CD4-positive, alpha-beta T cell treated with Interleukin-1 beta for 1 hour (primary cell): Measurements from ENCODE around the gene TAPBPL.
A peak's percentile ranks its signal among the peaks of the same experiment; 100 is the strongest.
"Not testable (repeated sequence)": the region's sequence is repeated elsewhere in the genome, so short reads cannot be mapped to it uniquely, and the experiment has no call there.

Experiments used
- DNase-seq, 2 donors: peaks; one replicate each; pipeline ENCODE4 v3.0.0-alpha.2; 2020 to 2022

Gene TAPBPL, protein sequence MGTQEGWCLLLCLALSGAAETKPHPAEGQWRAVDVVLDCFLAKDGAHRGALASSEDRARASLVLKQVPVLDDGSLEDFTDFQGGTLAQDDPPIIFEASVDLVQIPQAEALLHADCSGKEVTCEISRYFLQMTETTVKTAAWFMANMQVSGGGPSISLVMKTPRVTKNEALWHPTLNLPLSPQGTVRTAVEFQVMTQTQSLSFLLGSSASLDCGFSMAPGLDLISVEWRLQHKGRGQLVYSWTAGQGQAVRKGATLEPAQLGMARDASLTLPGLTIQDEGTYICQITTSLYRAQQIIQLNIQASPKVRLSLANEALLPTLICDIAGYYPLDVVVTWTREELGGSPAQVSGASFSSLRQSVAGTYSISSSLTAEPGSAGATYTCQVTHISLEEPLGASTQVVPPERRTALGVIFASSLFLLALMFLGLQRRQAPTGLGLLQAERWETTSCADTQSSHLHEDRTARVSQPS

DNA sequence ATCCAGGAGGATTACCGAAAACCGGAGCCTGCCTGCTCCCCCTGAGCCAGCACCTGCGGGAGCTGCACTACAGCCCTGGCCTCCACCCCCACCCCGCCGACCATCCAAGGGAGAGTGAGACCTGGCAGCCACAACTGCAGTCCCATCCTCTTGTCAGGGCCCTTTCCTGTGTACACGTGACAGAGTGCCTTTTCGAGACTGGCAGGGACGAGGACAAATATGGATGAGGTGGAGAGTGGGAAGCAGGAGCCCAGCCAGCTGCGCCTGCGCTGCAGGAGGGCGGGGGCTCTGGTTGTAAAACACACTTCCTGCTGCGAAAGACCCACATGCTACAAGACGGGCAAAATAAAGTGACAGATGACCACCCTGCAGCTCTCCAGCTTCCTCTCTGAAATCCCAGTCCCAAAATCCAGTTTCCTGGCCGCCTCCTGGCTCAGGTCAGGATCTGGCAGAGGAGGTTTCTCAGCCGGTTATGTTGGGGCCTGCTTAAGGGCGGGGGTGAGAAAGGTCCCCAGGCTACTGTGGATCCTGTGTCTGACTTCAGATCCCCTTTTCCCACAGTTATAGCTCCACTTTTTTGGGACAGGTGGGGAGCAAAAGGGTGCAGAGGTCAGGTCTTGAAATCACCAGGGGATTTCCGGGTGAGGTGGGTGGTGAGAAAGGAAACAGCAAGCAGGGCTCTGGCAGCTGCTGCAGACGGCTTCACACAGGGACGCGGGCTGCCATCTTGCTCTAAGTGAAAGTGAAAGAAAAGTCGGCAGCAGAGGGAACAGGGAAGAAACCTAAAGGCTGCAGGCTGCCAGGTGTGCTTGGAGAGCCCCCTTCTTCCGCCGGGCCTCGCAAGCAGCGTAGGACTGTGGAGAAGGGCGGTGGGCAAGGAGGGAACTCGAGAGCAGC, at the start of gene TAPBPL:
TSS of gene TAPBPL (plus strand) at position 695 of the 897 bp plus-strand sequence. CDS start 207 bp downstream, outside the sequence.
- DNase-seq: peak; percentile 86 to 88

DNA sequence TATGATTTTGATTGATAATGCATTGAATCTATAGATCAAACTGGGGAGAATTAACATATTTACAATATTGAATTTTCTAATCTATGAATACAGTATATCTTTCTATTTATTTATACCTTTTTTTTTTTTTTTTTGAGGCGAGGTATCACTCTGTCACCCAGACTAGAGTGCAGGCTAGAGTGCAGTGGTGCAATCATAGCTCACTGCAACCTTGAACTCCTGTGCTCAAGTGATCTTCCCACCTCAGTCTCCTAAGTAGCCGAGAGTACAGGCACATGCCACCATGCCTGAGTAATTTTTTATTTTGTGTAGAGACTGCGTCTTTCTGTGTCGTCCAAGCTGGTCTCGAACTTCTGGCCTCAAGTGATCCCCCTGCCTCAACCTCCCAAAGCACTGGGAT, 47.5 kb upstream of the TAPBPL start:
- no peak for DNase-seq

DNA sequence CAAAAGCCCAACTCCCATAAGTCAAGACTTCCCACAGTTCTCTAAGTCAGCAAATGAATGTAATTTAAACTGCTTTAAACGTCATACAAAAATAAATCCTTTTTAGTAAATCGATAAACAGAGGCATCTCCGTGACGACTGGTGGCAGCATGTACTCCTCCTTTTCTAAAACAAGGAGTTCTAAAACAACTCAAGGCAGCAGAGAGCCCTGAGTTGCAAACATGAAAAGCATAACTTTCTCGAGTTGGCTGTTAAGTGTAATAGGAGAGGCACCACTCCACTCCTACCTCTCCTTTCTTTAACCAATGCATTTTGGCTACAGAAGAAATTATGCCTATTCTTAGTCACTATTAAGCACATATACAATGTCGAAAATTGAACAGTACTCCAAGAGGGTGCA, 45.9 kb upstream of the TAPBPL start:
- DNase-seq: no peak

DNA sequence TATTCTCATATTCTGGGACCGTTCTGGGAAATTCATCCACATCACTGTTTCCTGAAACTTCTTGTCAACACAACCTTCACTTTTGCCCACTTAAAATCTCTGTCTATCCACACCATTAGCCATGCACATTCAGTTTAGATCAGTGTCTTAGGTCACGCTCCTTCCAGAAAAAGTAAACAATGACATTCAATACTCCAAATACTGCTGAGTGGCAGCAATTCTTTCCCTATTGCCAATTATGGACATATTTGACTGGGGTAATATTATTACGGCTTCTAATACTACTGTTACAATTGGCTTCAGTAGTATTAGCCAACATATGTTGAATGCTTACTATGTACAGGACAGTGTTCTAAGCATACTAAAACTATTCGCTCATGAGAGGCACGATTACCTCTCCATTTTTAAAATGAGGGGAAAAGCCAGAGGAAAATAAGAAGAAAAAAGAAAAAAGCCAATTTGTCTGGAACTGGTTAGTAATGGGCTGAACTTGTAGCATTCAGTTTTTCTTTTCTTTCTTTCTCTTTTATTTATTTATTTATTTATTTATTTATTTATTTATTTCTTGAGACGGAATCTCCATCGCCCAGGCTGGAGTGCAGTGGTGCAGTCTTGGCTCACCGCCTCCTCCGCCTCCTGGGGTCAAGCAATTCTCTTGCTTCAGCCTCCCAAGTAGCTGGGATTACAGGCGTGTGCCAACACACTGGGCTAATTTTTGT, 44.4 kb upstream of the TAPBPL start:
- DNase-seq: no peak

DNA sequence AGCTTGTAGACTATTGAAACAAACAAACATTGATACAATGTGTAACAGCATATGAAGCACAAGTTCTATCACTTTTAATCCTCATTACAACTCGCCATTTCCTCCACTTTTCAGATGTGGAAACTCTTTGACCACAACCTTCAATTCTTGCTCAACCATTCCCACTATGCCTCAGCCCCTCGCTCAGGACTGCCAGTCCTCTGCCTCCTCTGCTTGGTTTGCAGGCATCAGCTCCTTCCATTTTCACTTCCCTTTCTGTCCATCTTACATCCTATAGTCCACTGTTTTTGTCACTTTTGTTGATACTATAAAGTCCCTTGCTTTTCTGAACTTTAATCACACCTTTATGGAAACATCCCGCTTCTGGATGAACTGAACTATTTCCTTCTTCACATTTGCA, 35.2 kb upstream of the TAPBPL start:
- peak in 1 of 2 donors; percentile 26 for DNase-seq

DNA sequence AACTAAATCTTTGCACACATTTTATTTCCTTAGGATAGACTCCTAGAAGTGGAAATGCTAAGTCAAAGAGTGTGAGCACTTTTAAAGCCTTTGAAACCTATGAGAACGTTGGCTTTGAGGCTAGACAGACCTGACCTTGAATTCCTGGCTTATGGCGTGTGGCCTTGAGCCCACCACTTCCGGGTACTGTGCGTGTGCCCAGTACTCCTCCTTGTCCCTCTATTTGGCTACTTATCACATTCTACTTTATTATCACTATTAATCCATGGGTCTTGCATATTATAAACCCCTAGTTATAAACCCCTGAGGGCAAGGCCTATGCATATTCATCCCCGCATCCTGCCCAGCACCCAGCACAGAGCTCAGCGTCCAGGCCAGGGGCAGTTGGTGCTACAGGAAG, 33.0 kb upstream of the TAPBPL start:
- DNase-seq: no peak

DNA sequence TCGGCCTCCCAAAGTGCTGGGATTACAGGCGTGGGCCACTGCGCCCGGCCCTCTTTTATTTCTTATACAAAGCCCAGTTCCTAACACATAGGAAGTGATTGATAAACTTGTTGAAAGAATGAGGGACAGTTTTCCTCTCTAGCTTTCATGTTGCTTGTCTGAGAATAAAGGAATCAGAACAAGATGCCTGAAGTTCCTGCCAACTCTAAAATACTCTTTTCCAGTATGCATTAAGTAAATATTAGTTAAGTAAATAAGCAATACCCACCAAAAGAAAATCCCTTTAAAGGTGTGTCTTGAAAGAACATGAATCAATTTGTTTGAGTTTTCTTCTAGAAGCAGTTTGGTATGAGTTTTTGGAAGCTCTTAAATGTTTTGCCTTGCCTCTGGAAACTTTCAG, 31.5 kb upstream of the TAPBPL start:
- no peak for DNase-seq

DNA sequence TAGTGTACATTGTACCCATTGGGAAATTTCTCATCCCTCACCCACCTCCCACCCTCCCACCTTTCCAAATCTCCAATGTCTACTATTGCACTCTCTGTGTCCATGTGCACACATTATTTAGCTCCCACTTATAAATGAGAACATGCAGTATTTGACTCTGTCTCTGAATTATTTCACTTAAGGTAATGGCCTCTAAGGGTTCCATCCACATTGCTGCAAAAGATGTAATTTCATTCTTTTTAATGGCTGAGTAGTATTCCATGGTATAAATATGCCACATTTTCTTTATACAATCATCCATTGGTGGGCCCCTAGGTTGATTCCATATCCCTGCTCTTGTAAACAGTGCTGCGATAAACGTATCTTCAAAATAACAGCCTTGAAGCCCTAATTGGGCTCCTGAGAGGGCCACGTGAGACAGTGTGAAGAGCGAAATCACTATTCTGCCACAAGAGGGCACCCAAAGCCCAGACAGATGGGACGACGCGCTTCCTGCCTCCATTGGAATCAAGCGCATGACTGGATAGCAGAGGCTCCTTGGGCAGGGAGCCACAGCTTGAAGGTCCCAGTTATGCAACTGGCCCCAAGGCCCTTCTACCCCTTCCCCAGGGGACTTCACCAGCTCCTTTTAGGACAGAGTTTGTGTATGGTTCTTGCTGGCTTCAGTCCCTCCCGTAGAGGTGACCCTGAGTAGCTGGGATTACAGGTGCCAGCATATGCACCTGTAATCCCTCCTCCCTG, 28.4 kb upstream of the TAPBPL start:
- DNase-seq: peak; percentile 84 to 87

DNA sequence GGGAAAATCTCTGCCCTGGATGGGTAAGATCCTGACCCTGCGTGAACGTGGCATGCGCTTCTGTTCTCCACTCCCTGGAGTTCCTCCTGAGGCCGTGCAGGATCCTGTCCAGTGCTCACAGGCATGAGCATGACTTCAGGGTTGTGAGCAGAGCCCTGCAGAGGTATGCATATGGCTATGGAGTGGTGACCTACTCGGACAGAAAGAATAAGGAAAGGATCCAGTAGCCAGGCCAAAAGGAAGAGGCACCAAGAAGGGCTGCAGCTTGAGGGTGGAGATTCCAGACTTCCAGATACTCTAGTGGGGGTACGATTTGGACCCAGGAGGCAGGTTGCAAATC, 27.9 kb upstream of the TAPBPL start:
- no peak for DNase-seq

DNA sequence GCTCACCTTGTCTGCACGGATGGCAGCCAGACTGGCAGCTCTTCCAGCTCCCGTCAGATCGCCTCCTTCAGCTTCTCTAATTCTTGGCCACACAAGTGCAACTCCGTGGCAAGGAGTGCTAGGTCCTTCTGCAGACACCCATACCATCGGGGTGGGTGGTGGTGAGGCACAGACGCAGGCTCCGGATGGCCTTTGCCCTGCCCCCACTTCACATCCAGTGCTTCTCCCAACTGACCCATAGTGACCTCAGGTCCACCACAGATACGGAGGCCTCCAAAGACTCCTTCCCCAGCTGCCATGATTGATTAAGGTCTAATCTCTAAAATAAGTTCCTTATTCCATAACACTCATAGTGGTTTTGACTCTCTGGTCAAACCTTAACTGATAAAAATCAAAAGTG, 27.0 kb upstream of the TAPBPL start:
- no peak for DNase-seq

DNA sequence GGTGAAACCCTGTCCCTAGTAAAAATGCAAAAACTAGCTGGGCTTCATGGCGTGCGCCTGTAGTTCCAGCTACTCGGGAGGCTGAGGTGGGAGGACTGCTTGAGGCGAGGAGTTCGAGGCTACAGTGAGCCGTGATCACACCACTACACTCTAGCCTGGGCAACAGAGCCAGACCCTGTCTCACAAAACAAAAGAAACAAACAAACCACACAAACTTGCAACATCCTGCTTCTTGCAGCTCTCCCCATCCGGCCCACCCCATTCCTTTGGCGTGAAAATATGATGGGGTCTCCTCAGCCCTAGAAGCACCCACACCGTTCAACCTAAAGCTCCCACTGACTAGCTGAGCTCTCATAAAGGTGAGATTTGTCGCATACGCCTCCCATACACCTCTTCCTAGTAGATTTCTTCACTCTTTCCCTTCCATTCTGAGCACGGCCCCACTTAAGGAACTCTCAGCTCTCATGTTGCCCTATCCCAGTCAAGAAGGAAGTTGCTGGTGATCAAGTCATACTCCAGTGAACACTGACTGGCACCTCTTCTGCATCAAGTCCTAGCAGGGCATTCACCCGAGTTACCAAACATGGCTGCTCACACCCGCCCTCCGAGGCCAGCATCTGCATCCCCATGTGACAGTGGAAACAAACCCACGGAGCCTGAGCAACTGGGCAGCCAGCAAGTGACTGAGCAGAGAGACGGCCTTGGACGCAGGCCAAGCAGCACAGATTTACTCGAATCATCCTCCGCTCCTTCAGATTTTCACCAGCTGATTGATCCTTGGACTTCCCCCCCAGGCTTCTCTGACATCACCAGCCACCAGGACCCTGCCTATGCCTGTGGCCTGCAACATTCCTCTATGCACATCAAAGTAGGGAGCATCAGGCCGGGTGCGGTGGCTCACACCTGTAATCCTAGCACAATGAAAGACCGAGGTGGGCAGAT, 26.0 kb upstream of the TAPBPL start:
- DNase-seq: peak in 1 of 2 donors; percentile 55

DNA sequence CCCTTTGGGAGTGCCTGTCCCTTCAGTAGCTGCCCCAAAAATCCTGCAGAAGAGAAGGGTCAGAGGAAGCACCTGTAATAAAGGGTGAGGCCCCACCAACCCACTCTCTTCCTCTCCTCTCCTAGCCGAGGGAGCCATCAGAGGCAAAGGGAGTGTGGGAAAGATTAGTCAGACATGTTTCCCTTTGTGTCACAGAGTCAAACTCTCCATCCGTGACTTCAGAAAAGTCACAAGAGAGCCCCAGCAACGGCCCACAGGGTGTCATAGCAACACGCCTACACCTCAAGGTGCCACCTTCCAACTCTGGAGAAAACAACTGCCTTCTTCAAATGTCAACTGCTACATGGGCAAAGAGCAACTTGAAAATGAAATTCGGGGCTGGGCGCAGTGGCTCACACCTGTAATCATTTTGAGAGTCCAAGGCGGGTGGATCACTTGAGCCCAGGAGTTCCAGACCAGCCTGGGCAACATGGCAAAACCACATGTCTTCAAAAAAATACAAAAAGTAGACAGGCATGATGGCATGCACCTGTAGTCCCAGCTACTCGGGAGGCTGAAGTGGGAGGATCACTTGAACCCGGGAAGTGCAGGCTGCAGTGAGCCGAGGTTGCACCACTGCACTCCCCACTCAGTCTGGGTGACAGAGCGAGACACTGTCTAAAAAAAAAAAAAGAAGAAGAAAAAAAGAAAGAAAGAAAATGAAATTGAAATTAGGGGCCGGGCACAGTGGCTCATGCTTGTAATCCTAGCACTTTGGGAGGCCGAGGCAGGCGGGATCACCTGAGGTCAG, 24.8 kb upstream of the TAPBPL start:
- peak; percentile 79 to 83 for DNase-seq

DNA sequence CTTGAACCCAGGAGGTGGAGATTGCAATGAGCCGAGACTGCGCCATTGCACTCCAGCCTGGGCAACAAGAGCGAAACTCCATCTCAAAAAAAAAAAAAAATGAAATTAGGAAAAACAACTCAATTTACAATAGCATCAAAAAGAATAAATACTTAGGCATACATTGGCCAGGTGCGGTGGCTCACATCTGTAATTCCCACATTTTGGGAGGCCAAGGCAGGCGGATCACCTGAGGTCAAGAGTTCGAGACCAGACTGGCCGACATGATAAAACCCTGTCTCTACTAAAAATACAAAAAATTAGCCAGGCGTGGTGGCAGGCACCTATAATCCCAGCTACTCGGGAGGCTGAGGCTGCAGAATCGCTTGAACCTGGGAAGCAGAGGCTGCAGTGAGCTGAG, 24.0 kb upstream of the TAPBPL start:
- not testable (repeated sequence) for DNase-seq

DNA sequence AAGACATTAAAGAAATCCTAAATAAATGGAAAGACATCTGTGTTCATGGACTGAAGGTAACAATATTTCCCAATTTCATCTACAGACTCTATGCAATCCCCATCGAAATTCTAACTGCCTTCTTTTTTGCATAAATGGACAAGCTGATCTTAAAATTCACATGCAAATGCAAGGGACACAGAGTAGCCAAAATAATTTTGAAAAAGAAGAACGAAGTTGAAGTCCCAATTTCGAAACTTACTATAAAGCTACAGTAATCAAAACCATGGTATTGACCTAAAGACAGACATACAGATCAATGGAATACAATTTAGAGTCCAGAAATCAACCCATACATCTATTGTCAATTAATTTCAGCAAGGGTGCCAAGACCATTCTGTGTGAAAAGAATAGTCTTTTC, 23.5 kb upstream of the TAPBPL start:
- no peak for DNase-seq

DNA sequence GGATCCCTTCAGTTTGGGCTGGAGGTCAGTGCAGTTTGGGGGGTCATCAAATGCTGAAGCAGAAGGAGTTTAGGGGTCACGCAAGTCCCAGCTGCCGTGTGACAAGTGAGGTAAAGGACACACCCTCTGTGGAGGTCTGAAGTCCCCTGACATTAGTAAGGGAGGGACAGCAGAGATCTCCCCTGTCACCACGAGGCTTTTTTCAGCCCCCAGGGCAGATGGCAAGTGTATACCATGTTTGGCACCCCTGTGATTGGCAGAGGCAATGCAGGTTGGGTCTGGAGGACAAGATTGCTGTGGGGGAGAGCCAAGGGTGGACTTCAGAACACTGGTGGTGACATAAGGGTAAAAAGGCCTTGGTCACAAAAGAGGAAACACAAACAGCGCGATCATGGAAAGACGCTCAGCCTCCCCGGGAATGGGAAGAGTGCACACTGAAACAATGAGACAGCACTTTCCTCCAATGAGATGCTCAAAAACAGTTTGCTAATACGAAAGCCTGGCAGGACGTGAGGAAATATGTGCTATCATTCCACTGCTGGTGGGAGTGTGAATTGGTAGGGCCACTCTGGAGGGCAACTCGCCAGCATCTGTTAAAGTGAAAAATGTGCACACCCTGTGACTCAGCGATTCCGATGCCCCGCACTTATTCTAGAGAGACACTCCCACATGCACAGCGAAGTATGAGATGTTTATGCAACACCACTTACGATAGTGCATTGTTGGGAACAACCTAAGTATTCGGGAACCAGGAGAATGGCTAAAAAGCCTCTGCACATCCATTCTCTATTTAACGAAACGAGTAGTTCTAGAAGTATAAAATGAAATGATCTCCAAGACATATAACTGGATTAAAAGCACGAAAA, 21.5 kb upstream of the TAPBPL start:
- DNase-seq: no peak

DNA sequence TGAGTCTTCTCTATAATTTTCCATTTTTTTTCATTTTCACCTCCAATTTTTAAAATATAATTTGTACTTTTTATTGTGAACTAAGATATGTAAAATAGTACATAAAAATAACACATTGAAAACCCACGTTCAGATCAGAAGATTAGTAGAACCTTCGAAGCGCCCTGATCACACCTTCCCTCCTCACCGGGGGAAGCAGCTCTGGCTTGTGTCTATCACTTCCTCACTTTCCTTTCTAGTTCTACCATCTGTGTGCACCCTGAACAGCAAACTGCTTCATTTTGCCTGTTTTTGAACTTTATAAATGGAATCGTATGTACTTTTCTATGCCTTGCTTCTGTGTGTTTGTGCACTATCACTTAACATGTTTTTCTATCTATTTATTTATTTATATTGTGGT, 18.9 kb upstream of the TAPBPL start:
- no peak for DNase-seq

DNA sequence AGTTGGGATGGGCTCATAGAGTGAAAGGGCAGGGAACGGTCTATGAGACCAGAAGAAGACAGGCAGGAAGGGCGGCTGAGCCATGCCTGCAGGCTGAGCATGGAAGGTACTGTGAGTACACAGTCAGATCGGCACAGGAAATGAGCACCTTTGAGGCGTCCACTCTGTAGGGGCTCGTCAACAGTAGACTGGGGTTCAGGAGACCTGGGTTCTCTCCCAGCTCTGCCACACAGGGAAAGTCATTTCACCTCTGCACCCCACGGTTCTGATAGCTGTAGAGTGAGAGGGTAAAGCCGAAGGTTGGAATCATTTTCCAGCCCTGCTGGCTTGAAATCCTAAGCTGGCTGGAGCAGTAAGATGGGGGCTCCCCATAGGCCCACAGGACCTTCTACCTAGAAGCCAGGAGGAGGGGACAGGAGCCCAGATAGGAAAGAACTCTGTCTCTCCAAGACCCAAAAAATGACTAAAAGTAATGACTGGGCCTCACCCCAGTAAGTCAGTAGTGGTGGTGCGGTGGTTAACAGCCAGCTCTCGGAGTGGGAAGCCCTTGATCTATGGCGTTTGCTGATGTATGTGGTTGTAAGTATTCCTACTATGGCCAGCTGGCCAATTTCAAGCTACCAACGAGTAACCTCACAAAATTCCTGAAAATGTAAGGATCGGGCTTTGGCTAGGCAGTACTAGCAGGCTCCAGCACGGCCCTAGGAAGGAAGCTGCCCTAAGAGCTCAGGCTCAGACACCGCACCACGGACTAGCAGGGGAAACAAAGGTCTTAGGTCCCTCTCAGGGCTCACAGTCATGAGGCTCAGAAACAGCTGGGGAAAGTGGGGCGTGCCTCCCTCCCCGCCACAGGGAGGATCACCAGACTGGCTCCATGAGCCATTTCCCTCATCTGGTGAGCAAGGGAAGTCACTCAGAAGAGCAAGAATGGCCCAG, 17.4 kb upstream of the TAPBPL start:
- no peak for DNase-seq
